Measurements from ENCODE around the gene RETSAT.
"Not testable (repeated sequence)": the region's sequence is repeated elsewhere in the genome, so short reads cannot be mapped to it uniquely, and the experiment has no call there.

Gene RETSAT

GRCh38 chr2:85342156-85342555 is 12.2 kb downstream of the RETSAT start:
- TF ChIP-seq CTCF (conservative IDR thresholded peaks at IDR 0.05): no peak
- TF ChIP-seq ZFX (IDR thresholded peaks at IDR 0.05): no peak

DNA sequence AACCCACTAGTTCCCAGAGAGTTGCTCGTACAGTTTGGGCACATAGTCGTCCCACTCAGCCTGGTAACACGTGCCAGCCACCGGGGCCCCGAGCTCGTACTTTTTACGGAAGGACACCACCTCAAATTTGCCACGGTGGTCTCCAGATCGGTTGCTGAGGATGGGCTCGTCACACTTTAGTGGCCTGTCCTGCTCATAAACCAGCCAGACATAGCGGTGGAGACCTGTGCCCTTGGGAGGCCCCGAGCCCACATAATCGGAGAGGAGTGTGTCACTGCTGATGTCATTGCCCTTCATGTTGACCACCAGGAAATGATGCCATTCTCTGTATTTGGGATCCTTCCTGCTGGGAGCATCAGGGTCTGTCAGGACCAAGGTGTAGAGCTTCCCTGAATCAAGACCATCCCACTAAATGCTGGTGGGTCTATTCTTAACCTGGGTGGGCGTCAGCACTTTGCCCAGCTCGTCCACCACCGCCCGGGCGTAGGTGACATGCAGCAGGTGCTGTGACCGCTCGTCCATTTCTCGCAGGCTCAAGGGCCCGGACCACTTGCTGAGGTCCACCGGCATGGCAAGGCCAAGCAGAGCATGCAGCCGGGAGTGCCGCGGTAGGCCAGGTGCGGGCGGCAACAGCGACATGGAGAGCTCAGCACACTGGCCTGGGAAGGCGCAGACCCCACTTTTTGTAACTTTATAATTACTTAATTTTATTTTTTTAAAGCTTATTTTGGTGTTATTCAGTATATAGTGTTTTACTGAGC is 12.9 kb downstream of the RETSAT start:
- TF ChIP-seq CTCF (conservative IDR thresholded peaks at IDR 0.05): no peak
- TF ChIP-seq ZFX (IDR thresholded peaks at IDR 0.05): no peak
- H3K27ac ChIP-seq: peak overlapping the region; percentile 69

More at GRCh38 chr2:85342156-85342555, 12.2 kb downstream of the RETSAT start:
- H3K27ac ChIP-seq: no peak overlapping the region

GRCh38 chr2:85340034-85340892 is 14.1 kb downstream of the RETSAT start:
- TF ChIP-seq ZFX (IDR thresholded peaks at IDR 0.05): no peak
- no peak for TF ChIP-seq CTCF (conservative IDR thresholded peaks at IDR 0.05)

GRCh38 chr2:85334928-85335327 is 19.4 kb downstream of the RETSAT start:
- H3K27ac ChIP-seq: no peak overlapping the region
- TF ChIP-seq ZFX (IDR thresholded peaks at IDR 0.05) (no peak), CTCF (conservative IDR thresholded peaks at IDR 0.05) (no peak)

More at GRCh38 chr2:85340034-85340892, 14.1 kb downstream of the RETSAT start:
- peak overlapping the region; percentile 69 for H3K27ac ChIP-seq

- H3K27ac ChIP-seq: not testable (repeated sequence)
Measured at GRCh38 chr2:85333877-85334276, 20.5 kb downstream of the RETSAT start.

DNA sequence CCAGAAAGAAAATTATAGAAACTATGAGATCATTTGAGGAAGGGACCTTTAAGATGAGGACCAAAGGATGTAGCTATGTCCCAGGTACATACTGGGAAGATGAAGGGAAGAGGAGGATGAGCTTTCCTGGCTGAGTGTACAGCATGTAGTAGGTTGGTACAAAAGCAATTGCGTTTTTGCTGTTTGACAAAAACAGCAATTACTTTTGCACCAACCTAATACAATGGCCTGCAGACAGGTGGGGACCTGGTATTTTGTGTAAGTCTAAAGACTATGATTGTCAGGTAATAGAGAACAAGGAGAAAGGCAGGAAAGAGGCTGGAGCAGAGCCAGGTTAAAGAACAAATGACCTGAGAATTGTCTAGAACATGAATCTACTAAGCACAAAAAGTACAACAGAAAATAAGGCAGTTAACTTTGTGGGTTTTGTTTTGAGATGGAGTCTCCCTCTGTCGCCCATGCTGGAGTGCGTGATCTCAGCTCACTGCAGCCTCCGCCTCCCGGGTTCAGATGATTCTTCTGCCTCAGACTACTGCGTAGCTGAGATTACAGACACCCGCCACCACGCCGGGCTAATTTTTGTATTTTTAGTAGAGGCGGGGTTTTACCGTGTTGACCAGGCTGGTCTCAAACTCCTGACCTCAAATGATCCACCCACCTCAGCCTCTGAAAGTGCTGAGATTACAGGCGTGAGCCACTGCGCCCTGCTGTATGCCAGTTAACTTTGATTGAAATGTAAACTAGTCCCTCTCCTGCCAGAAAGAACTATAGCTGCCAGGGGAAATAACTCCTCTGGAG is 23.3 kb downstream of the RETSAT start:
- no peak overlapping the region for H3K27ac ChIP-seq

DNA sequence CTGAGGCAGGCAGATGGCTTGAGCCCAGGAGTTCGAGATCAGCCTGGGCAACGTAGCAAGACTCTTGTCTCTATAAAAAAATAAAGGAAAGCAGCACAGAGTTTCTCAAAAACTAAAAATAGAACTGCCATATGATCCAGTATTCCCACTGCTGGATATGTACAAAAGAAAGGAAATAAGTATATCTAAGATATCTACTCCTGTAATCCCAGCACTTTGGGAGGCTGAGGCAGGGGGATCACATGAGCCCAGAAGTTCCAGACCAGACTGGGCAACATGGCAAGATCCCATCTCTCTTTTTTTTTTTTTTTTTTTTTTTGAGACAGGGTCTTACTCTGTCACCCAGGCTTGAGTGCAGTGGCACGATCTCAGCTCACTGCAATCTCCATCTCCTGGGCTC is 24.6 kb downstream of the RETSAT start:
- not testable (repeated sequence) for H3K27ac ChIP-seq

More for the DNA sequence above, 23.3 kb downstream of the RETSAT start:
- TF ChIP-seq CTCF (conservative IDR thresholded peaks at IDR 0.05) (no peak), ZFX (IDR thresholded peaks at IDR 0.05) (no peak)

DNA sequence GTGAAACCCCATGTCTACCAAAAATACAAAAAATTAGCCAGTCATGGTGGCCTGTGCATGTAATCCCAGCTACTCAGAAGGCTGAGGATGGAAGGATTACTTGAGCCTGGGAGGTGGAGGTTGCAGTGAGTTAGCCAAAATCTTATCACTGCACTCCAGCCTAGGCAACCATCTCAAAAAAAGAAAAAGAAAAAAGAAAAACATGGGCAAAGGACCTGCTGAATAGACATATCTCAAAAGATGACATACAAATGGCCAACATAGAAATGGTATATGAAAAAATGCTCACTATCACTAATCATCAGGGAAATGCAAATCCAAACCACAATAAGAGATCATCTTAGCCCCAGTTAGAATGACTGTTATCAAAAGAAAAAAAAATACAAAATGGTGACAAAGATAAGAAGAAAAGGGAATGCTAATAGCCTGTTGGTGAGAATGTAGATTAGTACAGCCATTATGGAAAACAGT is 25.1 kb downstream of the RETSAT start:
- no peak for TF ChIP-seq CTCF (conservative IDR thresholded peaks at IDR 0.05)
- no peak for TF ChIP-seq ZFX (IDR thresholded peaks at IDR 0.05)
- no peak overlapping the region for H3K27ac ChIP-seq

Data from C4-2B (cell line).